GM10266 (cell line): ENCODE results near the gene H19.

Experiments
- DNase-seq: peaks from one replicate; pipeline ENCODE4 v3.0.0; 2012; ENCODE audit errors: extremely low spot score
- CTCF ChIP-seq: IDR thresholded peaks from 2 replicates; pipeline ENCODE4 v1.5.1; 2012; ENCODE audit warnings: mild to moderate bottlenecking, low read depth; ENCODE audit not compliant: control insufficient read depth, insufficient read depth; ENCODE audit errors: missing control alignments

H19 gene

GRCh38 chr11:1963864-1964263, 33.8 kb downstream of the H19 start:
- no peak for TF ChIP-seq CTCF
- DNase-seq, result no peak

- no peak for DNase-seq
- no peak for TF ChIP-seq CTCF
Measured at GRCh38 chr11:1959786-1960185, 37.9 kb downstream of the H19 start.

- DNase-seq, result no peak
- TF ChIP-seq CTCF, result no peak
Measured at GRCh38 chr11:1958367-1958766, 39.3 kb downstream of the H19 start.

GRCh38 chr11:1953489-1954266, 44.0 kb downstream of the H19 start:
- no peak for DNase-seq
- TF ChIP-seq CTCF, result no peak

GRCh38 chr11:1952806-1953482, 44.7 kb downstream of the H19 start:
- DNase-seq, result no peak
- no peak for TF ChIP-seq CTCF

GRCh38 chr11:1949922-1950321, 47.7 kb downstream of the H19 start:
- DNase-seq, result no peak
- TF ChIP-seq CTCF, result no peak

- no peak for DNase-seq
- TF ChIP-seq CTCF, result no peak
Measured at GRCh38 chr11:1949302-1949701, 48.3 kb downstream of the H19 start.
